K562 (cell line): Measurements from ENCODE around the gene SPDYA. TPM values are rescaled to one million over a fixed set of nuclear protein-coding genes. Genes with fewer than 3 reads are reported as not detected.

ENCODE experiments used
- ARID4B ChIP-seq: sonication (generic); formaldehyde crosslinking; IDR thresholded peaks from 2 replicates; pipeline ENCODE4 v1.8.0; 2022; ENCODE audit warnings: mild to moderate bottlenecking, missing genetic modification reagents
- BRCA1 ChIP-seq, 2 experiments: fragments of 450-650 bp in 1 of 2; sonication (generic) in 1 of 2; formaldehyde crosslinking in 1 of 2; IDR thresholded peaks; 2 replicates each; pipeline versions ENCODE4 v1.5.0 to v1.6.1; 2017 to 2020; ENCODE audit warnings: mild to moderate bottlenecking in 1 of 2, missing genetic modification reagents in 1 of 2
- CBX2 ChIP-seq: fragments of 200-600 bp; sonication (generic); IDR thresholded peaks from one replicate; pipeline ENCODE4 v1.6.1; 2012; ENCODE audit warnings: mild to moderate bottlenecking, low read length, inconsistent platforms; ENCODE audit not compliant: insufficient read depth, poor library complexity, severe bottlenecking
- CCNT2 ChIP-seq: IDR thresholded peaks from 2 replicates; pipeline ENCODE4 v1.6.1; 2011; ENCODE audit warnings: borderline replicate concordance, low read depth, mild to moderate bottlenecking, moderate library complexity, mixed read lengths, low read length; ENCODE audit not compliant: insufficient read length; ENCODE audit errors: extremely low read depth
- DACH1 ChIP-seq: fragments of 450-650 bp; IDR thresholded peaks from 2 replicates; pipeline ENCODE4 v1.6.1; 2018; ENCODE audit not compliant: partially characterized antibody
- ELF4 ChIP-seq: fragments of 450-650 bp; formaldehyde crosslinking; IDR thresholded peaks from 2 replicates; pipeline ENCODE4 v1.4.0; 2022; ENCODE audit warnings: missing genetic modification characterization
- GTF2F1 ChIP-seq: IDR thresholded peaks from 2 replicates; pipeline ENCODE4 v1.6.1; 2011; ENCODE audit warnings: low read depth, low read length, improper control_type of control experiment
- HDAC6 ChIP-seq: IDR thresholded peaks from 2 replicates; pipeline ENCODE4 v1.6.1; 2012; ENCODE audit warnings: low read depth, mild to moderate bottlenecking, control low read depth, inconsistent platforms, low read length, moderate library complexity
- IRF1 ChIP-seq: sonication (generic); formaldehyde crosslinking; IDR thresholded peaks from 2 replicates; pipeline ENCODE4 v1.8.0; 2022; ENCODE audit warnings: missing genetic modification reagents, mild to moderate bottlenecking, borderline replicate concordance
- KLF16 ChIP-seq: IDR thresholded peaks from 2 replicates; pipeline ENCODE4 v1.6.1; 2016; ENCODE audit warnings: antibody characterized with exemption
- NEUROD1 ChIP-seq: fragments of 150-350 bp; IDR thresholded peaks from 2 replicates; pipeline ENCODE4 v1.6.1; 2014; ENCODE audit warnings: borderline replicate concordance, low read length, low read depth; ENCODE audit not compliant: partially characterized antibody
- NFE2 ChIP-seq: IDR thresholded peaks from 2 replicates; pipeline ENCODE4 v1.6.1; 2014; ENCODE audit warnings: antibody characterized with exemption, low read depth
- NR2C2 ChIP-seq, 2 experiments: fragments of 200-800 bp in 1 of 2; sonication (Bioruptor generic) in 1 of 2; sonication (generic) in 1 of 2; formaldehyde crosslinking in 1 of 2; IDR thresholded peaks; 2 replicates each; pipeline versions ENCODE4 v1.6.1 to v1.8.0; 2016 to 2022; ENCODE audit warnings: mild to moderate bottlenecking in 1 of 2, missing compliant biosample characterization in 1 of 2, missing genetic modification characterization in 1 of 2, missing genetic modification reagents in 1 of 2
- PHB ChIP-seq: fragments of 250-450 bp; sonication (Bioruptor Pico); IDR thresholded peaks from 2 replicates; pipeline ENCODE4 v1.5.0; 2021
- RBM17 ChIP-seq: fragments of 200-400 bp; formaldehyde crosslinking; IDR thresholded peaks from 2 replicates; pipeline ENCODE4 v1.6.1; 2017; ENCODE audit warnings: low read depth, mild to moderate bottlenecking, low read length, borderline replicate concordance
- RHOXF2B ChIP-seq: fragments of 250-450 bp; sonication (Bioruptor Pico); conservative IDR thresholded peaks from 2 replicates; pipeline ENCODE4 v1.5.1; 2021
- SMC3 ChIP-seq: conservative IDR thresholded peaks from 2 replicates; pipeline ENCODE4 v1.6.1; 2011; ENCODE audit warnings: low read depth, low read length, improper control_type of control experiment; ENCODE audit not compliant: insufficient read depth
- STAG1 ChIP-seq: sonication (generic); formaldehyde crosslinking; IDR thresholded peaks from 2 replicates; pipeline ENCODE4 v1.5.0; 2020; ENCODE audit warnings: missing genetic modification reagents, borderline replicate concordance
- YY1 ChIP-seq, 3 experiments: IDR thresholded peaks; 2 replicates each; pipeline ENCODE4 v1.6.1; 2011; ENCODE audit warnings: low read length in 2 of 3, mild to moderate bottlenecking in 2 of 3, moderate library complexity in 2 of 3, borderline replicate concordance in 1 of 3, control low read depth in 1 of 3, low read depth in 1 of 3; ENCODE audit not compliant: insufficient read depth in 3 of 3, insufficient replicate concordance in 2 of 3, control insufficient read depth in 1 of 3, insufficient read length in 1 of 3; ENCODE audit errors: extremely low read depth in 1 of 3
- ZNF561 ChIP-seq: fragments of 450-650 bp; formaldehyde crosslinking; conservative IDR thresholded peaks from 2 replicates; pipeline ENCODE4 v1.4.0; 2020; ENCODE audit warnings: mild to moderate bottlenecking, moderate library complexity
- ZNF668 ChIP-seq: fragments of 250-450 bp; sonication (Bioruptor Pico); IDR thresholded peaks from 2 replicates; pipeline ENCODE4 v1.8.0; 2022; ENCODE audit warnings: mild to moderate bottlenecking, inconsistent platforms
- ZNF76 ChIP-seq: fragments of 250-450 bp; sonication (Bioruptor Pico); IDR thresholded peaks from 2 replicates; pipeline ENCODE4 v1.4.0; 2020; ENCODE audit warnings: mild to moderate bottlenecking, moderate library complexity, borderline replicate concordance
- ZNF79 ChIP-seq: fragments of 250-450 bp; sonication (Bioruptor Pico); IDR thresholded peaks from 2 replicates; pipeline ENCODE4 v1.4.0; 2020; ENCODE audit warnings: low read depth, mild to moderate bottlenecking, moderate library complexity
- polyA plus RNA-seq, 8 experiments: library from polyadenylated mRNA; depleted of rRNA in 4 of 8; stranded (reverse) in 5 of 8; unstranded in 3 of 8; fragments of >200 nt; fragmentation: Nextera tagmentation in 2 of 8; fragmentation: Illumina TruSeq in 1 of 8; extraction: Ambion mirVana in 2 of 8; extraction: Trizol in 1 of 8; gene quantifications; 2 replicates each; pipeline versions ENCODE4 v1.2.1 to v1.2.3, GENCODE V29; 2011 to 2014; ENCODE audit warnings: inconsistent platforms in 1 of 8, missing spikeins in 1 of 8
- total RNA-seq, 7 experiments: library from RNA; depleted of rRNA in 6 of 7; stranded (reverse); fragments of >200 nt in 6 of 7; fragmentation: Illumina TruSeq in 2 of 7; extraction: Trizol in 2 of 7; gene quantifications; 2 replicates each; pipeline versions ENCODE4 v1.2.1 to v1.2.3, GENCODE V29; 2011 to 2021; ENCODE audit warnings: low replicate concordance in 1 of 7

Gene SPDYA
- total and polyA plus RNA-seq, 9 of the 15 experiments (the other 6 are each of a cell fraction or from before 2014, with no cell fraction given): 0.05 to 1.6 (median 0.30) TPM; not detected in 1

GRCh38 chr2:28894470-28895188 lies 84.0 kb downstream of the SPDYA start, which contains the start of gene WDR43 (continued):
- peak; percentile 70 for TF ChIP-seq CCNT2
- TF ChIP-seq ELF4: no peak
- no peak for TF ChIP-seq RBM17
- peak; percentile 53 for TF ChIP-seq NR2C2 (CRISPR knock-in tag; IDR thresholded peaks at IDR 0.05)
- TF ChIP-seq NR2C2 (tag; IDR thresholded peaks at IDR 0.05): peak; percentile 92
- TF ChIP-seq IRF1 (CRISPR knock-in tag): no peak
- peak; percentile 97 for TF ChIP-seq NEUROD1
- no peak for TF ChIP-seq RHOXF2B (CRISPR knock-in tag)
- no peak for TF ChIP-seq ZNF79 (CRISPR knock-in tag)
- TF ChIP-seq KLF16: peak; percentile 84
- no peak for TF ChIP-seq BRCA1 (IDR thresholded peaks at IDR 0.05)
- no peak for TF ChIP-seq BRCA1 (CRISPR knock-in tag; IDR thresholded peaks at IDR 0.05)
- no peak for TF ChIP-seq ZNF668 (CRISPR knock-in tag)
- no peak for TF ChIP-seq DACH1
- TF ChIP-seq PHB (CRISPR knock-in tag): no peak
- TF ChIP-seq HDAC6: no peak
- TF ChIP-seq CBX2: no peak
- peak; percentile 95 to 98 (median 96) for TF ChIP-seq YY1 (IDR thresholded peaks at IDR 0.05; ENCODE audit: borderline replicate concordance in 1 of 3, control insufficient read depth in 1 of 3, extremely low read depth in 1 of 3, insufficient read depth in 3 of 3, insufficient read length in 1 of 3, insufficient replicate concordance in 2 of 3, low read depth in 1 of 3, low read length in 2 of 3)
- no peak for TF ChIP-seq STAG1 (CRISPR knock-in tag)
- peak; percentile 66; the same call in 1 of the 2 replicates for TF ChIP-seq ARID4B (CRISPR knock-in tag)
- TF ChIP-seq SMC3: no peak
- no peak for TF ChIP-seq ZNF76 (CRISPR knock-in tag)
- no peak for TF ChIP-seq NFE2
- no peak for TF ChIP-seq GTF2F1
- TF ChIP-seq ZNF561 (CRISPR knock-in tag): no peak
